Stomach (tissue), 9 donors: ENCODE measurements around the gene AAMDC. TPM values are rescaled to one million over a fixed set of nuclear protein-coding genes. Genes with fewer than 3 reads are reported as not detected.

Source experiments
- DNase-seq, 2 donors: peaks; one replicate each; pipeline versions ENCODE4 v3.0.0 to v3.0.0-alpha.2; 2013 to 2019
- H3K27ac ChIP-seq, 5 donors: fragments of 200-600 bp in 4 of 5; sonication (generic) in 4 of 5; one replicate each; pipeline ENCODE4 v1.5.1; 2013 to 2019; ENCODE audit warnings: mild to moderate bottlenecking in 1 of 5, moderate library complexity in 1 of 5
- H3K27me3 ChIP-seq, 3 donors: fragments of 200-600 bp; sonication (generic); one replicate each; pipeline ENCODE4 v1.5.1; 2017 to 2019; ENCODE audit warnings: mixed run types in 1 of 3
- H3K36me3 ChIP-seq, 4 donors: fragments of 200-600 bp; sonication (generic); 1 replicate in 3 of 4; 2 replicates in 1 of 4; pipeline ENCODE4 v1.5.1; 2016 to 2019
- H3K4me1 ChIP-seq, 4 donors: fragments of 200-600 bp; sonication (generic); one replicate each; pipeline ENCODE4 v1.5.1; 2016 to 2019
- H3K4me3 ChIP-seq, 4 donors: fragments of 200-600 bp; sonication (generic) in 3 of 4; one replicate each; pipeline ENCODE4 v1.5.1; 2016 to 2019; ENCODE audit warnings: mild to moderate bottlenecking in 1 of 4
- H3K9me3 ChIP-seq, 4 donors: fragments of 200-600 bp; sonication (generic); one replicate each; pipeline ENCODE4 v1.5.1; 2016 to 2019
- CTCF ChIP-seq, 7 experiments: fragments of 450-650 bp in 4 of 7; fragments of 200-600 bp in 3 of 7; sonication (generic) in 3 of 7; IDR thresholded peaks; one replicate each; pipeline ENCODE4 v1.5.1; 2016 to 2019; ENCODE audit warnings: antibody characterized with exemption in 7 of 7, control low read depth in 2 of 7, mild to moderate bottlenecking in 1 of 7
- EP300 ChIP-seq: sonication (generic); formaldehyde crosslinking; IDR thresholded peaks from one replicate; pipeline ENCODE4 v1.6.1; 2017; ENCODE audit warnings: antibody characterized with exemption
- POLR2A ChIP-seq, 4 donors: fragments of 450-650 bp; IDR thresholded peaks; one replicate each; pipeline ENCODE4 v1.6.1; 2016; ENCODE audit warnings: antibody characterized with exemption in 4 of 4, control low read depth in 2 of 4, mild to moderate bottlenecking in 1 of 4, moderate library complexity in 1 of 4
- POLR2AphosphoS5 ChIP-seq, 3 donors: sonication (generic); formaldehyde crosslinking; IDR thresholded peaks; one replicate each; pipeline ENCODE4 v1.6.1; 2016; ENCODE audit warnings: antibody characterized with exemption in 3 of 3
- WGBS, 5 donors: extraction: QIAGEN DNeasy Blood & Tissue Kit in 3 of 5; methylation state at CpG; one replicate each; pipeline versions ENCODE4 v1.1.5 to v1.1.7; 2013 to 2018; 5-methylcytosine and 5-hydroxymethylcytosine counted together
- intact Hi-C: fragments of 100-400 bp; cut with DNase I; formaldehyde crosslinking; loops from one replicate; pipeline ENCODE4 v1.15.1; 2023; ENCODE audit warnings: low total_unique reads
- polyA plus RNA-seq, 3 donors: library from polyadenylated mRNA; stranded (reverse); fragments of 200-250 nt; gene quantifications; one replicate each; pipeline ENCODE4 v1.2.3, GENCODE V29; 2013
- total RNA-seq, 5 donors: library from RNA; depleted of rRNA; stranded (reverse); fragments of >200 nt; gene quantifications; one replicate each; pipeline versions ENCODE4 v1.1.0 to v1.2.3, GENCODE V29; 2014 to 2016
- donor health status: healthy with polysubstance abuse.
- donor health status: Bipolar disorder and iron deficiency.
- donor health status: healthy.

Gene AAMDC
- total and polyA plus RNA-seq, 8 donors, result 2.2 to 127 (median 32.7) TPM; not detected in 1

- whole genome bisulfite sequencing, 5 donors, result 92 to 100% (median 97%) methylated on average over 1 of the region's 1 CpG
- H3K9me3 ChIP-seq, result no peaks in the 10 kb centered on the region
- intact Hi-C loops, result no loop called here
- H3K36me3 ChIP-seq, result peaks cover 2 to 80% (median 53%) of the 10 kb centered on the region in 4 donors
- no peak overlapping the region for H3K4me3 ChIP-seq
- DNase-seq, result no peak
- H3K27ac ChIP-seq, result no peak overlapping the region
- H3K4me1 ChIP-seq, result peaks cover 0 to 8% (median 0%) of the 10 kb centered on the region in 4 donors
- no peak for TF ChIP-seq POLR2A (IDR thresholded peaks at IDR 0.05)
- TF ChIP-seq CTCF (IDR thresholded peaks at IDR 0.05), result no peak
- TF ChIP-seq EP300, result no peak
- no peak for TF ChIP-seq POLR2AphosphoS5 (IDR thresholded peaks at IDR 0.05)
- H3K27me3 ChIP-seq, result no peaks in the 10 kb centered on the region
Measured at GRCh38 chr11:77866336-77866735, 45.4 kb downstream of the AAMDC start.

- Histone ChIP-seq H3K27ac (no peak overlapping the region), H3K27me3 (no peaks in the 10 kb centered on the region), H3K36me3 (peaks cover 11 to 74% (median 57%) of the 10 kb centered on the region in 4 donors), H3K9me3 (no peaks in the 10 kb centered on the region), H3K4me1 (peaks cover 0 to 8% (median 0%) of the 10 kb centered on the region in 4 donors), H3K4me3 (no peak overlapping the region)
- DNase-seq, result no peak
- 94 to 96% (median 95%) methylated on average over 4 of the region's 4 CpGs for WGBS, 5 donors
- intact Hi-C loops, result no loop called here
- TF ChIP-seq POLR2AphosphoS5 (IDR thresholded peaks at IDR 0.05) (no peak), POLR2A (IDR thresholded peaks at IDR 0.05) (no peak), CTCF (IDR thresholded peaks at IDR 0.05) (no peak), EP300 (no peak)
Measured at GRCh38 chr11:77868744-77869143, 47.8 kb downstream of the AAMDC start.

DNA sequence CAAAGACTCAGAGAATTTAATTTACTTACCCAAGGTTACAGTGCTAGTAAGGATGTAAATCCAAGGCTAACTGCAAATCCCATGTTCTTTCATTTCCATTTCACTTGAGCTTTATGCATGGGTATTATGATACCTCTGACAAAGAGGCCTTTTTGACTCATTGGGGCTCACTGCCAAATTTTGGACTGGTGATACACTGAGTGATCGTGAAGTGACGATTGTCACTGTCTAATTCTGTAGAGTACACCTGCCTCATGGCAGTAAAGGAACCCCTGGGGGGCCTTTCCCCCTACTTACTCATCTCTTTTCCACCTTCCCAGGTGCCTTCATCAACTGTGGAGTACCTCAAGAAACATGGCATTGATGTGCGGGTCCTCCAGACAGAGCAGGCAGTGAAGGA is 50.9 kb downstream of the AAMDC start:
- Histone ChIP-seq H3K36me3 (peaks cover 11 to 83% (median 77%) of the 10 kb centered on the region in 4 donors), H3K4me3 (no peak overlapping the region), H3K9me3 (no peaks in the 10 kb centered on the region), H3K4me1 (no peaks in the 10 kb centered on the region), H3K27ac (no peak overlapping the region), H3K27me3 (no peaks in the 10 kb centered on the region)
- DNase-seq, result no peak
- intact Hi-C loops, result no loop called here
- WGBS, 5 donors, result 86 to 100% (median 97%) methylated on average over 3 of the region's 3 CpGs
- no peak for TF ChIP-seq EP300
- no peak for TF ChIP-seq POLR2AphosphoS5 (IDR thresholded peaks at IDR 0.05)
- TF ChIP-seq CTCF (IDR thresholded peaks at IDR 0.05), result no peak
- no peak for TF ChIP-seq POLR2A (IDR thresholded peaks at IDR 0.05)

- Histone ChIP-seq H3K36me3 (peaks cover 11 to 89% (median 85%) of the 10 kb centered on the region in 4 donors), H3K4me1 (peaks cover 0 to 4% (median under 1%) of the 10 kb centered on the region in 4 donors), H3K27me3 (no peaks in the 10 kb centered on the region), H3K4me3 (no peak overlapping the region), H3K9me3 (no peaks in the 10 kb centered on the region), H3K27ac (no peak overlapping the region)
- 85 to 100% (median 94%) methylated on average over 1 of the region's 1 CpG for WGBS, 5 donors
- intact Hi-C loops, result no loop called here
- TF ChIP-seq EP300 (no peak), CTCF (IDR thresholded peaks at IDR 0.05) (no peak), POLR2AphosphoS5 (IDR thresholded peaks at IDR 0.05) (no peak), POLR2A (IDR thresholded peaks at IDR 0.05) (no peak)
- DNase-seq, result no peak
Measured at GRCh38 chr11:77873345-77873744, 52.4 kb downstream of the AAMDC start.
